Mesodermal cell (in vitro differentiated cells): ENCODE data around the gene LIG4. TPM values are rescaled to one million over a fixed set of nuclear protein-coding genes. Genes with fewer than 3 reads are reported as not detected.

Experiments used
- H3K27ac ChIP-seq: 2 replicates; pipeline ENCODE4 v1.7.0; 2013; ENCODE audit warnings: mild to moderate bottlenecking, low read depth, low read length, moderate library complexity; ENCODE audit not compliant: severe bottlenecking
- H3K36me3 ChIP-seq: 2 replicates; pipeline ENCODE4 v1.7.1; 2013; ENCODE audit warnings: mild to moderate bottlenecking, low read length, moderate library complexity; ENCODE audit not compliant: control insufficient read depth, insufficient read depth
- H3K4me1 ChIP-seq: one replicate; pipeline ENCODE4 v1.7.1; 2013; ENCODE audit warnings: mild to moderate bottlenecking, low read length; ENCODE audit not compliant: insufficient read depth, control insufficient read depth, poor library complexity, severe bottlenecking
- H3K4me3 ChIP-seq: 2 replicates; pipeline ENCODE4 v1.7.0; 2013; ENCODE audit warnings: low read length, control low read depth, mild to moderate bottlenecking; ENCODE audit not compliant: insufficient read depth, poor library complexity, severe bottlenecking; ENCODE audit errors: extremely low read depth
- H3K9me3 ChIP-seq: 2 replicates; pipeline ENCODE4 v1.7.1; 2013; ENCODE audit warnings: mild to moderate bottlenecking, low read length, moderate library complexity; ENCODE audit not compliant: control insufficient read depth
- WGBS, 2 experiments: methylation state at CpG; one replicate each; pipeline ENCODE4 v1.1.5; 2013; ENCODE audit warnings: missing lambda C conversion rate in 2 of 2; ENCODE audit not compliant: insufficient coverage in 2 of 2; 5-methylcytosine and 5-hydroxymethylcytosine counted together
- polyA plus RNA-seq, 2 experiments: library from polyadenylated mRNA; stranded (reverse); fragments of 50-300 nt; gene quantifications; one replicate each; pipeline ENCODE4 v1.2.3, GENCODE V29; 2013

The LIG4 gene
- polyA plus RNA-seq (2013, experiment 1 of 2), result 9.5 TPM
- 12.6 TPM for polyA plus RNA-seq (2013, experiment 2 of 2)

- Histone ChIP-seq H3K27ac (no peak within 1 kb of the TSS), H3K4me1 (peaks cover 7% of the 10 kb centered on the region), H3K36me3 (peaks cover 9% of the 10 kb centered on the region), H3K4me3 (peak within 1 kb of the TSS; percentile 37), H3K9me3 (no peaks in the 10 kb centered on the region)
- 0% methylated on average over 4 to 25 of the region's 26 CpGs for WGBS, 2 experiments
Observed at GRCh38 chr13:108215436-108215835, at the start of gene LIG4. Gene LIG4, minus strand, starts transcription at chr13:108215536. Its CDS starts 4,268 bp downstream, at chr13:108211268.

- 93 to 98% methylated on average over 4 to 5 of the region's 9 CpGs for WGBS, 2 experiments
- Histone ChIP-seq H3K36me3 (no peaks in the 10 kb centered on the region), H3K4me3 (no peak overlapping the region), H3K4me1 (no peaks in the 10 kb centered on the region), H3K27ac (no peak overlapping the region), H3K9me3 (no peaks in the 10 kb centered on the region)
Observed at GRCh38 chr13:108263621-108264355, 48.5 kb upstream of the LIG4 start.

- Histone ChIP-seq H3K27ac (no peak overlapping the region), H3K4me1 (no peaks in the 10 kb centered on the region), H3K4me3 (no peak overlapping the region), H3K36me3 (no peaks in the 10 kb centered on the region), H3K9me3 (no peaks in the 10 kb centered on the region)
- WGBS, 2 experiments, result 100% methylated on average over 1 of the region's 2 CpGs
Observed at GRCh38 chr13:108257248-108257647, 41.9 kb upstream of the LIG4 start.

GRCh38 chr13:108249150-108249549 lies 33.8 kb upstream of the LIG4 start:
- H3K4me3 ChIP-seq, result no peak overlapping the region
- no peaks in the 10 kb centered on the region for H3K9me3 ChIP-seq
- no peaks in the 10 kb centered on the region for H3K36me3 ChIP-seq
- H3K27ac ChIP-seq, result no peak overlapping the region
- WGBS, 2 experiments, result 94% methylated on average over 3 of the region's 4 CpGs; no CpG with 5 or more reads in 1 of the 2 experiments
- H3K4me1 ChIP-seq, result no peaks in the 10 kb centered on the region

GRCh38 chr13:108230377-108230776 lies 15.0 kb upstream of the LIG4 start:
- no peaks in the 10 kb centered on the region for H3K9me3 ChIP-seq
- H3K4me1 ChIP-seq, result no peaks in the 10 kb centered on the region
- no peak overlapping the region for H3K27ac ChIP-seq
- H3K4me3 ChIP-seq, result no peak overlapping the region
- peaks cover 9% of the 10 kb centered on the region for H3K36me3 ChIP-seq

GRCh38 chr13:108227651-108228272 lies 12.4 kb upstream of the LIG4 start:
- no CpG with 5 or more reads among the region's 1 CpG for WGBS, 2 experiments
- Histone ChIP-seq H3K36me3 (peaks cover 9% of the 10 kb centered on the region), H3K4me3 (no peak overlapping the region), H3K9me3 (no peaks in the 10 kb centered on the region), H3K27ac (no peak overlapping the region), H3K4me1 (no peaks in the 10 kb centered on the region)

GRCh38 chr13:108226184-108226583 lies 10.8 kb upstream of the LIG4 start:
- H3K4me1 ChIP-seq, result no peaks in the 10 kb centered on the region
- H3K36me3 ChIP-seq, result peaks cover 9% of the 10 kb centered on the region
- H3K9me3 ChIP-seq, result no peaks in the 10 kb centered on the region
- no peak overlapping the region for H3K27ac ChIP-seq
- 78 to 100% methylated on average over 1 of the region's 1 CpG for WGBS, 2 experiments
- H3K4me3 ChIP-seq, result no peak overlapping the region

- Histone ChIP-seq H3K4me1 (no peaks in the 10 kb centered on the region), H3K27ac (no peak overlapping the region), H3K36me3 (peaks cover 9% of the 10 kb centered on the region), H3K9me3 (no peaks in the 10 kb centered on the region), H3K4me3 (no peak overlapping the region)
- no CpG with 5 or more reads among the region's 1 CpG for WGBS, 2 experiments
Observed at GRCh38 chr13:108225440-108225839, 10.1 kb upstream of the LIG4 start.

GRCh38 chr13:108223687-108224503 lies 8.6 kb upstream of the LIG4 start:
- H3K36me3 ChIP-seq, result no peaks in the 10 kb centered on the region
- H3K4me3 ChIP-seq, result no peak overlapping the region
- WGBS, 2 experiments, result 93 to 100% methylated on average over 3 of the region's 7 CpGs
- no peaks in the 10 kb centered on the region for H3K4me1 ChIP-seq
- no peak overlapping the region for H3K27ac ChIP-seq
- no peaks in the 10 kb centered on the region for H3K9me3 ChIP-seq

GRCh38 chr13:108220041-108220440 lies 4.7 kb upstream of the LIG4 start:
- Histone ChIP-seq H3K4me1 (no peaks in the 10 kb centered on the region), H3K36me3 (no peaks in the 10 kb centered on the region), H3K4me3 (no peak overlapping the region), H3K27ac (no peak overlapping the region), H3K9me3 (no peaks in the 10 kb centered on the region)
- WGBS, 2 experiments, result no CpG with 5 or more reads among the region's 1 CpG
